Neural cell (in vitro differentiated cells): ENCODE measurements around the gene HAVCR1. TPM values are rescaled to one million over a fixed set of nuclear protein-coding genes. Genes with fewer than 3 reads are reported as not detected.

Experiments
- H2AFZ ChIP-seq: fragments of 200-600, 300-800 bp; sonication (generic), shearing (Covaris generic); 2 replicates; pipeline ENCODE4 v1.6.0; 2014; ENCODE audit warnings: low read depth, mild to moderate bottlenecking, antibody characterized with exemption, low read length, moderate library complexity
- H3F3A ChIP-seq: fragments of 200-600 bp; shearing (Covaris generic); 2 replicates; pipeline ENCODE4 v1.6.1; 2016; ENCODE audit warnings: mild to moderate bottlenecking, moderate library complexity, mixed read lengths, antibody characterized with exemption, low read length; ENCODE audit not compliant: insufficient read depth, poor library complexity, severe bottlenecking
- H3K27ac ChIP-seq: fragments of 200-600, 300-800 bp; sonication (generic), shearing (Covaris generic); 2 replicates; pipeline ENCODE4 v1.5.1; 2014; ENCODE audit warnings: mild to moderate bottlenecking, low read length, moderate library complexity
- H3K27me3 ChIP-seq: fragments of 300-800, 200-600 bp; sonication (generic), shearing (Covaris generic); 2 replicates; pipeline ENCODE4 v1.6.0; 2014; ENCODE audit warnings: mild to moderate bottlenecking, low read depth, low read length, moderate library complexity; ENCODE audit not compliant: insufficient read depth
- H3K36me3 ChIP-seq: fragments of 300-800, 200-600 bp; sonication (generic), shearing (Covaris generic); 2 replicates; pipeline ENCODE4 v1.5.1; 2014; ENCODE audit warnings: mild to moderate bottlenecking, antibody characterized with exemption, low read length, moderate library complexity; ENCODE audit not compliant: insufficient read depth
- H3K4me2 ChIP-seq: fragments of 300-800, 200-600 bp; sonication (generic), shearing (Covaris generic); 2 replicates; pipeline ENCODE4 v1.6.0; 2014; ENCODE audit warnings: mild to moderate bottlenecking, low read length
- H3K4me3 ChIP-seq: fragments of 300-800, 200-600 bp; sonication (generic), shearing (Covaris generic); 2 replicates; pipeline ENCODE4 v1.5.1; 2014; ENCODE audit warnings: mild to moderate bottlenecking, low read length, moderate library complexity
- H3K79me2 ChIP-seq: fragments of 200-600 bp; shearing (Covaris generic); replicated peaks from 2 replicates; pipeline ENCODE4 v1.6.0; 2014; ENCODE audit warnings: mild to moderate bottlenecking, low read length, moderate library complexity; ENCODE audit not compliant: insufficient read depth
- H3K9ac ChIP-seq: fragments of 300-800, 200-600 bp; sonication (generic), shearing (Covaris generic); 2 replicates; pipeline ENCODE4 v1.6.1; 2016; ENCODE audit warnings: mild to moderate bottlenecking, low read length, mixed read lengths
- H3K9me2 ChIP-seq: fragments of 200-600 bp; shearing (Covaris generic); 2 replicates; pipeline ENCODE4 v1.6.1; 2016; ENCODE audit warnings: mild to moderate bottlenecking, low read length, mixed read lengths; ENCODE audit not compliant: insufficient read depth
- H3K9me3 ChIP-seq: fragments of 200-600, 300-800 bp; sonication (generic), shearing (Covaris generic); 2 replicates; pipeline ENCODE4 v1.6.1; 2016; ENCODE audit warnings: mild to moderate bottlenecking, mixed run types, low read length, moderate library complexity, mixed read lengths
- H4K20me1 ChIP-seq: fragments of 200-600 bp; shearing (Covaris generic); 2 replicates; pipeline ENCODE4 v1.6.1; 2016; ENCODE audit warnings: mild to moderate bottlenecking, mixed run types; ENCODE audit not compliant: insufficient read depth
- EP300 ChIP-seq: fragments of 450-650 bp; conservative IDR thresholded peaks from 2 replicates; pipeline ENCODE4 v1.6.1; 2014; ENCODE audit warnings: antibody characterized with exemption, mild to moderate bottlenecking, moderate library complexity; ENCODE audit not compliant: poor library complexity, severe bottlenecking
- EZH2 ChIP-seq: fragments of 200-600, 300-800 bp; shearing (Covaris generic), sonication (generic); IDR thresholded peaks from 2 replicates; pipeline ENCODE4 v1.6.1; 2014; ENCODE audit warnings: antibody characterized with exemption, low read length, borderline replicate concordance, mild to moderate bottlenecking; ENCODE audit not compliant: insufficient read depth, poor library complexity, severe bottlenecking
- MXI1 ChIP-seq: fragments of 450-650 bp; conservative IDR thresholded peaks from 2 replicates; pipeline ENCODE4 v1.6.1; 2014; ENCODE audit warnings: antibody characterized with exemption, mild to moderate bottlenecking; ENCODE audit not compliant: poor library complexity, severe bottlenecking
- POLR2AphosphoS5 ChIP-seq: IDR thresholded peaks from 2 replicates; pipeline ENCODE4 v1.6.1; 2012
- RAD21 ChIP-seq: fragments of 450-650 bp; conservative IDR thresholded peaks from 2 replicates; pipeline ENCODE4 v1.6.1; 2014; ENCODE audit warnings: antibody characterized with exemption, mild to moderate bottlenecking, moderate library complexity
- REST ChIP-seq: IDR thresholded peaks from 2 replicates; pipeline ENCODE4 v1.6.1; 2012; ENCODE audit warnings: borderline replicate concordance
- SMC3 ChIP-seq: fragments of 450-650 bp; conservative IDR thresholded peaks from 2 replicates; pipeline ENCODE4 v1.6.1; 2014; ENCODE audit warnings: antibody characterized with exemption, mild to moderate bottlenecking, moderate library complexity; ENCODE audit not compliant: poor library complexity
- TAF1 ChIP-seq: IDR thresholded peaks from 2 replicates; pipeline ENCODE4 v1.6.1; 2012; ENCODE audit warnings: low read depth
- polyA plus RNA-seq: library from polyadenylated mRNA; depleted of rRNA; stranded (reverse); fragments of >200 nt; gene quantifications from 2 replicates; pipeline ENCODE4 v1.2.3, GENCODE V29; 2014
- TF ChIP-seq, protein P1 (sequence below): fragments of 450-650 bp; IDR thresholded peaks from 2 replicates; pipeline ENCODE4 v1.5.1; 2014; ENCODE audit warnings: antibody characterized with exemption, mild to moderate bottlenecking, moderate library complexity; ENCODE audit not compliant: poor library complexity, severe bottlenecking

The HAVCR1 gene
- polyA plus RNA-seq, 1 donor from 2014 or later: not detected

DNA sequence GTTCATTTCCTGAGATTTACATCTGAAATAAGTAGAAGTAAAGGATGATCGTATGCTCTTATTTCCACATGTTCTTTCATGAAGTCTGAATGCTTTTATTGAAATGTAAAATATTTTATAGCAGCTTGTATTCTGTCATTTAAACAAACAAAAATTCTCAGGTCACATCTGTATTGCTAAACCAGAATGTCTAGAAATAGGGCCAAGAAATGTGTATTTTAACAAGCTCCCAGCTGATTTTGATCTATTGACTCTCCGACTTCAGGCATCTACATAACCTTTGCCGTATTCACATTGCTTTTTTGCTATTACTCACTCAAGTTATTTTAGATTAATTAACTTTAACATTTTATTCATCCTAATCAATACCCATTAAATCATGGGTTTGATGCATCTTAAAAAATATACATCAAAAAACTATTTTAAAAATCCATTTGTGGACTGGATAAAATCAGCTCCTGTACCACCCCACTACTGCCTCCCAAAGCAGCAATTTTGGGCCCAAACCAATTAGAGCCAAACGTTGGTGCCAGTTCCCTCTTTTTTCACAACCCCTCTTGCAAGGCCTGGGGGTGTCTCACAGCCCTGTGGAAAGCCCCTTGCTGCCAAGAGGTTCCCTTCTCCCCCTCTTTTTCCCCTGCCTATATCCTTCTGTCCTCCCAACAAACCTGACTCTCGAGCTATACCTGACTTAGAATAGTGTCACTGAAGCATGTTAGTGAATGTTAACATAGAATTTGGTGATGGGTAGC lies 34.5 kb downstream of the HAVCR1 start:
- Histone ChIP-seq H3K9me2 (no peaks in the 10 kb centered on the region), H3K27ac (no peak overlapping the region), H4K20me1 (no peaks in the 10 kb centered on the region), H3K4me2 (no peak overlapping the region), H3K36me3 (no peaks in the 10 kb centered on the region), H3K79me2 (no peaks in the 10 kb centered on the region), H2AFZ (no peak overlapping the region), H3K27me3 (no peaks in the 10 kb centered on the region), H3F3A (no peaks in the 10 kb centered on the region), H3K4me3 (no peak overlapping the region), H3K9me3 (no peaks in the 10 kb centered on the region), H3K9ac (no peak overlapping the region)
- TF ChIP-seq TAF1 (no peak), MXI1 (no peak), REST (no peak), POLR2AphosphoS5 (no peak), EP300 (no peak), EZH2 (no peak), SMC3 (no peak), RAD21 (no peak)
- TF ChIP-seq, protein P1, sequence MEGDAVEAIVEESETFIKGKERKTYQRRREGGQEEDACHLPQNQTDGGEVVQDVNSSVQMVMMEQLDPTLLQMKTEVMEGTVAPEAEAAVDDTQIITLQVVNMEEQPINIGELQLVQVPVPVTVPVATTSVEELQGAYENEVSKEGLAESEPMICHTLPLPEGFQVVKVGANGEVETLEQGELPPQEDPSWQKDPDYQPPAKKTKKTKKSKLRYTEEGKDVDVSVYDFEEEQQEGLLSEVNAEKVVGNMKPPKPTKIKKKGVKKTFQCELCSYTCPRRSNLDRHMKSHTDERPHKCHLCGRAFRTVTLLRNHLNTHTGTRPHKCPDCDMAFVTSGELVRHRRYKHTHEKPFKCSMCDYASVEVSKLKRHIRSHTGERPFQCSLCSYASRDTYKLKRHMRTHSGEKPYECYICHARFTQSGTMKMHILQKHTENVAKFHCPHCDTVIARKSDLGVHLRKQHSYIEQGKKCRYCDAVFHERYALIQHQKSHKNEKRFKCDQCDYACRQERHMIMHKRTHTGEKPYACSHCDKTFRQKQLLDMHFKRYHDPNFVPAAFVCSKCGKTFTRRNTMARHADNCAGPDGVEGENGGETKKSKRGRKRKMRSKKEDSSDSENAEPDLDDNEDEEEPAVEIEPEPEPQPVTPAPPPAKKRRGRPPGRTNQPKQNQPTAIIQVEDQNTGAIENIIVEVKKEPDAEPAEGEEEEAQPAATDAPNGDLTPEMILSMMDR: no peak

GRCh38 chr5:157022024-157022423 lies 36.9 kb downstream of the HAVCR1 start:
- Histone ChIP-seq H3K36me3 (no peaks in the 10 kb centered on the region), H3K79me2 (no peaks in the 10 kb centered on the region), H3K9ac (no peak overlapping the region), H3K4me2 (no peak overlapping the region), H4K20me1 (no peaks in the 10 kb centered on the region), H3F3A (no peaks in the 10 kb centered on the region), H3K9me3 (no peaks in the 10 kb centered on the region), H3K9me2 (no peaks in the 10 kb centered on the region), H3K27me3 (no peaks in the 10 kb centered on the region), H3K27ac (no peak overlapping the region), H3K4me3 (no peak overlapping the region), H2AFZ (no peak overlapping the region)
- TF ChIP-seq MXI1: no peak
- no peak for TF ChIP-seq SMC3
- no peak for TF ChIP-seq REST
- TF ChIP-seq EZH2: no peak
- TF ChIP-seq EP300: no peak
- TF ChIP-seq TAF1: no peak
- TF ChIP-seq RAD21: no peak
